Measurements from ENCODE around the gene ENO1.

- TF ChIP-seq POLR2A (IDR thresholded peaks at IDR 0.05): no peak
- TF ChIP-seq, protein P1, sequence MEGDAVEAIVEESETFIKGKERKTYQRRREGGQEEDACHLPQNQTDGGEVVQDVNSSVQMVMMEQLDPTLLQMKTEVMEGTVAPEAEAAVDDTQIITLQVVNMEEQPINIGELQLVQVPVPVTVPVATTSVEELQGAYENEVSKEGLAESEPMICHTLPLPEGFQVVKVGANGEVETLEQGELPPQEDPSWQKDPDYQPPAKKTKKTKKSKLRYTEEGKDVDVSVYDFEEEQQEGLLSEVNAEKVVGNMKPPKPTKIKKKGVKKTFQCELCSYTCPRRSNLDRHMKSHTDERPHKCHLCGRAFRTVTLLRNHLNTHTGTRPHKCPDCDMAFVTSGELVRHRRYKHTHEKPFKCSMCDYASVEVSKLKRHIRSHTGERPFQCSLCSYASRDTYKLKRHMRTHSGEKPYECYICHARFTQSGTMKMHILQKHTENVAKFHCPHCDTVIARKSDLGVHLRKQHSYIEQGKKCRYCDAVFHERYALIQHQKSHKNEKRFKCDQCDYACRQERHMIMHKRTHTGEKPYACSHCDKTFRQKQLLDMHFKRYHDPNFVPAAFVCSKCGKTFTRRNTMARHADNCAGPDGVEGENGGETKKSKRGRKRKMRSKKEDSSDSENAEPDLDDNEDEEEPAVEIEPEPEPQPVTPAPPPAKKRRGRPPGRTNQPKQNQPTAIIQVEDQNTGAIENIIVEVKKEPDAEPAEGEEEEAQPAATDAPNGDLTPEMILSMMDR (IDR thresholded peaks at IDR 0.05): no peak
Observed at GRCh38 chr1:8905582-8906191, 27.2 kb upstream of the ENO1 start.

All from sigmoid colon (tissue), 3 donors.